Measurements from ENCODE around the gene INTS2.
"Not testable (repeated sequence)": the region's sequence is repeated elsewhere in the genome, so short reads cannot be mapped to it uniquely, and the experiment has no call there.

The INTS2 gene

DNA sequence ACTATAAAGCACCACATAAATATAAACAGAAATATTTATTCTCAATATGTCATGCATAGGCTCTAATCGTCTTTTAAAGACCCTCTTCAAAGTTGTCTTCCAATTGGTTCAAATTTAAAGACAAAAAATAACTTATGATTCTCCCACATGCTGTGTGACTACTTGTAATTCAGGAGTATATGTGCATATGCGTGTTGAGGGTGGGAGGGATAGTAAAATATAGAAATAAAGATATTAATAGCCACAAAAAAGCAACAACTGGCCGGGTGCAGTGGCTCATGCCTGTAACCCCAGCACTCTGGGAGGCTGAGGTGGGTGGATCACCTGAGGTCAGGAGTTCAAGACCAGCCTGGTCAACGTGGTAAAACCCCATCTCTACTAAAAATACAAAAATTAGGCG, 33.5 kb downstream of the INTS2 start:
- not testable (repeated sequence) for H3K27ac ChIP-seq (ENCODE audit: low read length); H3K27me3 ChIP-seq (ENCODE audit: low read depth, low read length); H3K9me3 ChIP-seq (ENCODE audit: control insufficient read depth in 1 of 2, low read length in 2 of 2); H3K4me3 ChIP-seq (ENCODE audit: low read depth in 1 of 2, low read length in 2 of 2); H3K4me1 ChIP-seq (ENCODE audit: control insufficient read depth in 1 of 2, insufficient read depth in 2 of 2, low read length in 2 of 2)
- peaks cover 31 to 34% of the 10 kb centered on the region in 2 donors for H3K36me3 ChIP-seq (ENCODE audit: control insufficient read depth in 1 of 2, insufficient read depth in 2 of 2, low read length in 2 of 2)

DNA sequence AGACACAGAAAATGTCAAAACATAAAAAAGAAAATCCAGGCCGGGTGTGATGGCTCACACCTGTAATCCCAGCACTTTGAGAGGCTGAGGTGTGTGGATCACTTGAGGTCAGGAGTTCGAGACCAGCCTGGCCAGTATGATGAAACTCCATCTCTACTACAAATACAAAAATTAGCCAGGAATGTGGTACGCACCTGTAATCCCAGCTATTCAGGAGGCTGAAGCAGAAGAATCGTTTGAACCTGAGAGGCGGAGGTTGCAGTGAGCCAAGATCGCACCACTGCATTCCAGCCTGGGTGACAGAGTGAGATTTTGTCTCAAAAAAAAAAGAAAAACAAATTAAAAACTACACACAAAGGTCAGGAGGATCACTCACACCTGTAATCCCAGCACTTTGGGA, 40.0 kb downstream of the INTS2 start:
- H3K9me3 ChIP-seq (ENCODE audit: control insufficient read depth in 1 of 2, low read length in 2 of 2); H3K27me3 ChIP-seq (ENCODE audit: low read depth, low read length); H3K27ac ChIP-seq (ENCODE audit: low read length); H3K4me3 ChIP-seq (ENCODE audit: low read depth in 1 of 2, low read length in 2 of 2); H3K4me1 ChIP-seq (ENCODE audit: control insufficient read depth in 1 of 2, insufficient read depth in 2 of 2, low read length in 2 of 2): not testable (repeated sequence)
- H3K36me3 ChIP-seq (ENCODE audit: control insufficient read depth in 1 of 2, insufficient read depth in 2 of 2, low read length in 2 of 2) = peaks cover 15 to 41% of the 10 kb centered on the region in 2 donors

DNA sequence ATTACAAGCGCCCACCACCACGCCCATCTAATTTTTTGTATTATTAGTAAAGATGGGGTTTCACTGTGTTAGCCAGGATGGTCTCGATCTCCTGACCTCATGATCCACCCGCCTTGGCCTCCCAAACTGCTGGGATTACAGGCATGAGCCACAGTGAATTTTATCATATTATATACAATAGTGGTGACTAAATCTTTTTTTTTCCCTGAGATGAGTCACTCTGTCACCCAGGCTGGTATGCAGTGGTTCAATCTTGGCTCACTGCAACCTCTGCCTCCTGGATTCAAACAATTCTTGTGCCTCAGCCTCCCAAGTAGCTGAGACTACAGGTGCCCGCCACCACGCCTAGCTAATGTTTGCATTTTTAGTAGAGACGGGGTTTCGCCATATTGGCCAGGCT, 41.9 kb downstream of the INTS2 start:
- peaks cover 12 to 43% of the 10 kb centered on the region in 2 donors for H3K36me3 ChIP-seq (ENCODE audit: control insufficient read depth in 1 of 2, insufficient read depth in 2 of 2, low read length in 2 of 2)
- not testable (repeated sequence) for H3K4me3 ChIP-seq (ENCODE audit: low read depth in 1 of 2, low read length in 2 of 2); H3K27ac ChIP-seq (ENCODE audit: low read length); H3K4me1 ChIP-seq (ENCODE audit: control insufficient read depth in 1 of 2, insufficient read depth in 2 of 2, low read length in 2 of 2); H3K27me3 ChIP-seq (ENCODE audit: low read depth, low read length); H3K9me3 ChIP-seq (ENCODE audit: control insufficient read depth in 1 of 2, low read length in 2 of 2)

DNA sequence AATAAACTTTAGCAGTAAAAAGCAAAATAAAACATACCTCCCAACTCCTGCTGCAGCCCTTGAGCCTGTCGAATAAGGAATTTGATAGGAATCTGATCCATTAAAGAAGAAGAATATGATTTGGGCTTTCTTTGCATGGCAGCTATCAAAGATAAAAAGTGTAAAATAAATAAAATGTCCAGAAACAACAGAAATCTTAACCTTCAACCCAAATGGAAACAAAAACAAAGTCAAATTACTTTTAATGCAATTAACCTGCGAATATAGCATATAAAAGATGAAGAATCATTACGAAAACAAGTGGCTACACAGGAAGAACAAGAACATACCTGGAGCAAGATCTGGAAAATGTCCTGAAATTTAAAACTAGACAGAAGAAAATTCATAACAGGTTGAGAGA, 42.9 kb downstream of the INTS2 start:
- no peak overlapping the region for H3K4me3 ChIP-seq (ENCODE audit: low read depth in 1 of 2, low read length in 2 of 2)
- peaks cover 10 to 36% of the 10 kb centered on the region in 2 donors for H3K36me3 ChIP-seq (ENCODE audit: control insufficient read depth in 1 of 2, insufficient read depth in 2 of 2, low read length in 2 of 2)
- H3K27ac ChIP-seq (ENCODE audit: low read length) = no peak overlapping the region
- no peaks in the 10 kb centered on the region for H3K9me3 ChIP-seq (ENCODE audit: control insufficient read depth in 1 of 2, low read length in 2 of 2)
- H3K27me3 ChIP-seq (ENCODE audit: low read depth, low read length) = no peaks in the 10 kb centered on the region
- no peaks in the 10 kb centered on the region for H3K4me1 ChIP-seq (ENCODE audit: control insufficient read depth in 1 of 2, insufficient read depth in 2 of 2, low read length in 2 of 2)

DNA sequence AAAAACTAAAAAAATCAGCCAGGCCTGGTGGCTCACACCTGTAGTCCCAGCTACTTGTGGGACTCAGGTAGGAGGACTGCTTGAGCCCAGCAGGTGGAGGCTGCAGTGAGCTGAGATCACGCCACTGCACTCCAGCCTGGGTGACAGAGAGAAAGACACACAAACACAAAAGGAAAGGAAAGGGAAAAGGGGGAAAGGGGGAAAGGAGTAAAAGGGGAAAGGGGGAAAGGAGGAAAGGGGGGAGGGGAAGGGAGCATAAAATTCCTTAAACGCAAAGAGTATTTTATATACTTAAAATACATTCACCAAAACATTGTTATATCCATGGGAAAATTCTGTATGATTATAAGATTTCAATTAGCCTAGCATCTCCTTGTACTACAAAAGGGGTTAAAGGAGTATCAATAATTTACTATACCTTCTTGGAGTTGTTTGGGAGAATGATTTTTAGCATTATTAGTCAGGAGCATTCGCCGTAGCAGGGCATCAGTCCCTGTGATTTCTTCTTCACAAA, 47.1 kb downstream of the INTS2 start:
- no peaks in the 10 kb centered on the region for H3K9me3 ChIP-seq (ENCODE audit: control insufficient read depth in 1 of 2, low read length in 2 of 2)
- no peak overlapping the region for H3K4me3 ChIP-seq (ENCODE audit: low read depth in 1 of 2, low read length in 2 of 2)
- no peak overlapping the region for H3K27ac ChIP-seq (ENCODE audit: low read length)
- peaks cover 12 to 51% of the 10 kb centered on the region in 2 donors for H3K36me3 ChIP-seq (ENCODE audit: control insufficient read depth in 1 of 2, insufficient read depth in 2 of 2, low read length in 2 of 2)
- no peaks in the 10 kb centered on the region for H3K4me1 ChIP-seq (ENCODE audit: control insufficient read depth in 1 of 2, insufficient read depth in 2 of 2, low read length in 2 of 2)
- H3K27me3 ChIP-seq (ENCODE audit: low read depth, low read length) = no peaks in the 10 kb centered on the region

DNA sequence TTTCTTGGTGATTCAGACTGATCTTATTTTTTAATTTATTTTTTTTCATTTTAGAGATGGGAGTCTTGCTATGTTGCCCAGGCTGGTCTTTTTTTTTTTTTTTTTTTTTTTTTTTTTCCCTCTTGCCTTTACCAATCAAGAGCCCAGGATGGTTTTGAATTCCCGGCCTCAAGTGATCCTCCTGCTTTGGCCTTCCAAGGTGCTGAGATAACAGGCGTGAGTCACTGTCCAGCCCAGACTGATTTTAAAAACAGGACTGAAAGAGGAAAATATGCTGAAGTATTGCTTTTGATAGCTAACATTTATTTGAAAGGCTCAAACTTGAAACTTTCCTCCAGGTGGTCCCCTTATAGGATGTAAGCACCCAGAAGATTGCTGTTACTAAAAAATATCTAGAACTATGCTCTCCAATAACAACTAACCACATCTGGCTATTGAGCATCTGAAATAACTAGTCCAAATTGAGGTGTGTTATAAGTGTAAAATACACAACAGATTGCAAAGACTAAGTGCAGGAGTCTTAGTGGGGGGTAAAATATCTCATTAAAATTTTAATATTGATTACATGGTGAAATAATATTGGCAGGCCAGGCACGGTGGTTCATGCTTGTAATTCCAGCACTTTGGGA, 48.7 kb downstream of the INTS2 start:
- Histone ChIP-seq H3K4me1 (ENCODE audit: control insufficient read depth in 1 of 2, insufficient read depth in 2 of 2, low read length in 2 of 2) (no peaks in the 10 kb centered on the region), H3K27me3 (ENCODE audit: low read depth, low read length) (no peaks in the 10 kb centered on the region), H3K9me3 (ENCODE audit: control insufficient read depth in 1 of 2, low read length in 2 of 2) (no peaks in the 10 kb centered on the region), H3K27ac (ENCODE audit: low read length) (no peak overlapping the region), H3K36me3 (ENCODE audit: control insufficient read depth in 1 of 2, insufficient read depth in 2 of 2, low read length in 2 of 2) (peaks cover 18 to 47% of the 10 kb centered on the region in 2 donors), H3K4me3 (ENCODE audit: low read depth in 1 of 2, low read length in 2 of 2) (no peak overlapping the region)

DNA sequence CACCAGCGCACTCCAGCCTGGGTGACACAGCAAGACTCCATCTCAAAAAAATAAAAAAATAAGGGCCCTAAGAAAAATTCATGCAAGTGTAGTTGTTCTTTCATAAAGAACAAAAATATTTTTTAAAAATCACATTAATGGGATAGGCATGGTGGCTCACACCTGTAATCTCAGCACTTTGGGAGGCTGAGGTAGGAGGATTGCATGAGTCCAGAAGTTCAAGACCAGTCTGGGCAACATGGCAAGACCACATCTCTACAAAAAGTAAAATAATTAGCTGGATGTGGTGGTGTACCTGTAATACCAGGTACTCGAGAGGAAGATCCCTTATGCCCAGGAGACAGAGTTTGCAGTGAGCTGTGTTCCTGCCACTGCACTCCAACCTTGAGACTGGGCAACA, 49.3 kb downstream of the INTS2 start:
- Histone ChIP-seq H3K4me1 (ENCODE audit: control insufficient read depth in 1 of 2, insufficient read depth in 2 of 2, low read length in 2 of 2) (no peaks in the 10 kb centered on the region), H3K36me3 (ENCODE audit: control insufficient read depth in 1 of 2, insufficient read depth in 2 of 2, low read length in 2 of 2) (peaks cover 18 to 46% of the 10 kb centered on the region in 2 donors), H3K27me3 (ENCODE audit: low read depth, low read length) (no peaks in the 10 kb centered on the region), H3K9me3 (ENCODE audit: control insufficient read depth in 1 of 2, low read length in 2 of 2) (no peaks in the 10 kb centered on the region), H3K4me3 (ENCODE audit: low read depth in 1 of 2, low read length in 2 of 2) (no peak overlapping the region), H3K27ac (ENCODE audit: low read length) (no peak overlapping the region)

DNA sequence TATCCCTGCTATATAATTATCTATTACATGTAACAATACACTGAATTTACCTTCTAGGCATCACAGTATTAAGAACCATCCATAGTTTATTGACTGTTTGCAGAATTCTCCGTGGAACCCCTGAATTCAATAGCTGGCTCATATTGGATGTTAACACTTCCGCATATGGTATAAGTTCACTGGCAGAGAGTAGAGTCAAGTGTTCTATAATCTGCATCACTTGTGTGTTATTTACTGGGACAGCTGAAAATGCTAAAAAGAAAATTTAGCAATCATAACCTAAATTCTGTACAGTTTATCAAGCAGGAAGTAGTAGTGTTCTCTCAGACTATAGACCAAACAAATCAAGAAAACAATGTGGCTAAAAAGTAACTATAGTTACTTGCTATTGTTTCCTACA, 49.9 kb downstream of the INTS2 start:
- H3K27ac ChIP-seq (ENCODE audit: low read length) = no peak overlapping the region
- no peaks in the 10 kb centered on the region for H3K4me1 ChIP-seq (ENCODE audit: control insufficient read depth in 1 of 2, insufficient read depth in 2 of 2, low read length in 2 of 2)
- no peaks in the 10 kb centered on the region for H3K9me3 ChIP-seq (ENCODE audit: control insufficient read depth in 1 of 2, low read length in 2 of 2)
- H3K4me3 ChIP-seq (ENCODE audit: low read depth in 1 of 2, low read length in 2 of 2) = no peak overlapping the region
- H3K36me3 ChIP-seq (ENCODE audit: control insufficient read depth in 1 of 2, insufficient read depth in 2 of 2, low read length in 2 of 2) = peaks cover 18 to 43% of the 10 kb centered on the region in 2 donors
- no peaks in the 10 kb centered on the region for H3K27me3 ChIP-seq (ENCODE audit: low read depth, low read length)

DNA sequence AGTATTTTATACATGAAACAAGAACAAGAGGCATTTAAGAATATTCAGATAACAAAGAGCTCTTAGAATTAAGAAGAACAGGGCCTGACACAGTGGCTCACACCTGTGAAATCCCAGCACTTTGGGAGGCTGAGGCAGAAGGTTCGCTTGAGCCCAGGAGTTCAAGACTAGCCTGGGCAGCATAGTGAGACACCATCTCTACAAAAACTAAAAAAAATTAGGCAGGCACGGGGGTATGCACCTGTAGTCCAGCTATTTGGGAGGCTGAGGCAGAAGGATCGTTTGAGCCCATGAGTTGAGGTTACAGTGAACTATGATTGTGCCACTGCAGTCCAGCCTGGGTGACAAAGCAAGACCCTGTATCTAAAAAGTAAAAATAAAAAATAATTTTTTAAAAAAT, 52.0 kb downstream of the INTS2 start:
- Histone ChIP-seq H3K4me3 (ENCODE audit: low read depth in 1 of 2, low read length in 2 of 2) (no peak overlapping the region), H3K27ac (ENCODE audit: low read length) (no peak overlapping the region), H3K36me3 (ENCODE audit: control insufficient read depth in 1 of 2, insufficient read depth in 2 of 2, low read length in 2 of 2) (peaks cover 21 to 40% of the 10 kb centered on the region in 2 donors), H3K4me1 (ENCODE audit: control insufficient read depth in 1 of 2, insufficient read depth in 2 of 2, low read length in 2 of 2) (no peaks in the 10 kb centered on the region), H3K27me3 (ENCODE audit: low read depth, low read length) (no peaks in the 10 kb centered on the region), H3K9me3 (ENCODE audit: control insufficient read depth in 1 of 2, low read length in 2 of 2) (no peaks in the 10 kb centered on the region)

DNA sequence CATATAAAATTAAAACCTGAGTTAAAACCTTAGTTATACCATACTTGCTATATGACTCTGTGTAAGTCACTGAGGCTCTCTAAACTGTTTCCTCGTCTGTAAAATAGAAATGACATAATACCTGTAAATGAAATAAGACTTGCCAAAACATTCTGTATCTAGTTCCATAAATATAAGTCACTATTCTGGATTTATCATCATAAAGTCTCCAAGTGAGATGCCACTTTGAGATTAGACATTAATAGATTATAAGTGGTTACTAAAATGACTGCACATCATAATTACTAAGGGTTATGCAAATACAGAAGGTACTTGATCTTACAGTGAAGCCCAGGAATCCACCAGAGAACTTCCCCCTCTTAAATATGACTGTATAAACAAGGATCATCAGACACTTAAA, 52.5 kb downstream of the INTS2 start:
- H3K36me3 ChIP-seq (ENCODE audit: control insufficient read depth in 1 of 2, insufficient read depth in 2 of 2, low read length in 2 of 2) = peaks cover 25 to 44% of the 10 kb centered on the region in 2 donors
- H3K27ac ChIP-seq (ENCODE audit: low read length) = no peak overlapping the region
- H3K4me1 ChIP-seq (ENCODE audit: control insufficient read depth in 1 of 2, insufficient read depth in 2 of 2, low read length in 2 of 2) = no peaks in the 10 kb centered on the region
- no peak overlapping the region for H3K4me3 ChIP-seq (ENCODE audit: low read depth in 1 of 2, low read length in 2 of 2)
- no peaks in the 10 kb centered on the region for H3K9me3 ChIP-seq (ENCODE audit: control insufficient read depth in 1 of 2, low read length in 2 of 2)
- H3K27me3 ChIP-seq (ENCODE audit: low read depth, low read length) = no peaks in the 10 kb centered on the region

DNA sequence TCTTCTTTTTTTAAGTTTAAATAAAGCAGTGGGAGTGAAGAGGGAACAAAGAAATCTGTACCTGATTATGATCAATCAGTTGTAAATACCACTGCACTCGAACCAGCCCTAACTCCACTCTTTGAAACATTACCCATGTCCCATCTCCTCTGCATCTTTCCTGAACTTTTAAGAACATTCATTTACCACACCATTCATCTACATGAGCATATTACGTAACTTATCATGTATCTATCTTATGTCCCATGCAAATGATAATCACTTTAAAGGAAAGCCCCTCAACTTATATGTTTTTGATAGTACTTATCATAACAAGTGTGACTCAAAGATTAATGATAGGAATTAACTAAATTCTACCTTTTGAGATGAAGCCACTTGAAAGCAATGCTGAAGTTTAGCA, 53.7 kb downstream of the INTS2 start:
- H3K36me3 ChIP-seq (ENCODE audit: control insufficient read depth in 1 of 2, insufficient read depth in 2 of 2, low read length in 2 of 2) = peaks cover 28 to 46% of the 10 kb centered on the region in 2 donors
- no peak overlapping the region for H3K27ac ChIP-seq (ENCODE audit: low read length)
- no peaks in the 10 kb centered on the region for H3K4me1 ChIP-seq (ENCODE audit: control insufficient read depth in 1 of 2, insufficient read depth in 2 of 2, low read length in 2 of 2)
- H3K4me3 ChIP-seq (ENCODE audit: low read depth in 1 of 2, low read length in 2 of 2) = no peak overlapping the region
- H3K9me3 ChIP-seq (ENCODE audit: control insufficient read depth in 1 of 2, low read length in 2 of 2) = no peaks in the 10 kb centered on the region
- no peaks in the 10 kb centered on the region for H3K27me3 ChIP-seq (ENCODE audit: low read depth, low read length)

DNA sequence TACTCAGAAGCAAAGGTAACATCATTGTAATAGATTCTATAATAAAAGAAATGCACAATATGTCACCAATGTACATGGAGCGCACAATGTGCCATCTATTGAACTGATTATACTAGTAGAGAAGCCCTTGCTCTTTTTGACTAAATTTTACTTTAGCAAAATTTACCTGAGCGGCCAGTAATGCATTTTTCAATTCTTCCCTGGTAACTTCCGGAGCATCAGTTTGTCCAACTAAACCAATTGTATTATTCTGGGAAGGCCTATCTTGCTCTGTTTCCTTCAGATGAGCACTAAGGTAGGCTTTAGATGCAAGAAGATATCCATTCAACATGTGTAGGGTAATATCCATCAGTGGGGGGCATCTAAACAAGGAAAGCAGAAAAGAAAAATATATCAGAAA, 55.7 kb downstream of the INTS2 start:
- Histone ChIP-seq H3K36me3 (ENCODE audit: control insufficient read depth in 1 of 2, insufficient read depth in 2 of 2, low read length in 2 of 2) (peaks cover 36 to 50% of the 10 kb centered on the region in 2 donors), H3K9me3 (ENCODE audit: control insufficient read depth in 1 of 2, low read length in 2 of 2) (no peaks in the 10 kb centered on the region), H3K4me3 (ENCODE audit: low read depth in 1 of 2, low read length in 2 of 2) (no peak overlapping the region), H3K27me3 (ENCODE audit: low read depth, low read length) (no peaks in the 10 kb centered on the region), H3K27ac (ENCODE audit: low read length) (no peak overlapping the region), H3K4me1 (ENCODE audit: control insufficient read depth in 1 of 2, insufficient read depth in 2 of 2, low read length in 2 of 2) (no peaks in the 10 kb centered on the region)
